ENCODE results near the gene RAP1GAP2.

DNA sequence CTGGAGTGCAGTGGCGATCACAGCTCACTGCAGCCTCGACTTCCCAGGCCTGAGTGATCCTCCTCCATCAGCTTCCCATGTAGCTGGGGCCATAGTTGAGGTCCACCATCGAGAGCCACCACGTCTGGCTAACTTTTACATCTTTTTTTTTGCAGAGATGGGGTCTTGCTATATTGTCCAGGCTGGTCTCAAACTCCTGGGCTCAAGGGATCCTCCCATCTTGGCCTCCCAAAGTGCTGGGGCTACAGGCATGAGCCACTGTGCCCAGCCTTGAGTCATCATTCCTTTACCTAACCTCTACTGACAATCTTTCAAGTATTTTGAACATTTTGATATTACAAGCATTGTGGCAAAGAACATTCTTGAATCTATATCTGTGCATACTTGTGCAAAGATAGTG is 37.4 kb upstream of the RAP1GAP2 start:
- TF ChIP-seq, protein P1, sequence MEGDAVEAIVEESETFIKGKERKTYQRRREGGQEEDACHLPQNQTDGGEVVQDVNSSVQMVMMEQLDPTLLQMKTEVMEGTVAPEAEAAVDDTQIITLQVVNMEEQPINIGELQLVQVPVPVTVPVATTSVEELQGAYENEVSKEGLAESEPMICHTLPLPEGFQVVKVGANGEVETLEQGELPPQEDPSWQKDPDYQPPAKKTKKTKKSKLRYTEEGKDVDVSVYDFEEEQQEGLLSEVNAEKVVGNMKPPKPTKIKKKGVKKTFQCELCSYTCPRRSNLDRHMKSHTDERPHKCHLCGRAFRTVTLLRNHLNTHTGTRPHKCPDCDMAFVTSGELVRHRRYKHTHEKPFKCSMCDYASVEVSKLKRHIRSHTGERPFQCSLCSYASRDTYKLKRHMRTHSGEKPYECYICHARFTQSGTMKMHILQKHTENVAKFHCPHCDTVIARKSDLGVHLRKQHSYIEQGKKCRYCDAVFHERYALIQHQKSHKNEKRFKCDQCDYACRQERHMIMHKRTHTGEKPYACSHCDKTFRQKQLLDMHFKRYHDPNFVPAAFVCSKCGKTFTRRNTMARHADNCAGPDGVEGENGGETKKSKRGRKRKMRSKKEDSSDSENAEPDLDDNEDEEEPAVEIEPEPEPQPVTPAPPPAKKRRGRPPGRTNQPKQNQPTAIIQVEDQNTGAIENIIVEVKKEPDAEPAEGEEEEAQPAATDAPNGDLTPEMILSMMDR (IDR thresholded peaks at IDR 0.05; ENCODE audit: low read length): no peak
- TF ChIP-seq EZH2 (IDR thresholded peaks at IDR 0.05; ENCODE audit: borderline replicate concordance, low read length): no peak

All from OCI-LY1 (cell line).